Naive thymus-derived CD4-positive, alpha-beta T cell (primary cell): Measurements from ENCODE around the gene IFI27L2. TPM values are rescaled to one million over a fixed set of nuclear protein-coding genes. Genes with fewer than 3 reads are reported as not detected.

Experiments used
- ATAC-seq: fragments of 150-1000 bp; cut with Tn5 transposase; 2 replicates; pipeline ENCODE4 v1.10.0; 2021; ENCODE audit warnings: mild to moderate bottlenecking, moderate library complexity
- CTCF ChIA-PET: fragments of 350-600 bp; sonication (Branson Sonifier 250); formaldehyde crosslinking; loops from one replicate; lab custom pipeline; 2021; ENCODE audit warnings: antibody characterized with exemption; lab: Charles Lee
- POLR2A ChIA-PET: fragments of 350-600 bp; sonication (Branson Sonifier 250); formaldehyde crosslinking; loops from one replicate; lab custom pipeline; 2021; ENCODE audit warnings: antibody characterized with exemption, inconsistent platforms; lab: Charles Lee
- DNase-seq, 9 donors: peaks; one replicate each; pipeline versions ENCODE4 v3.0.0 to v3.0.0-alpha.2; 2020 to 2022; ENCODE audit warnings: mixed read lengths in 1 of 9
- H3K27ac ChIP-seq: one replicate; pipeline ENCODE4 v1.7.0; 2013; ENCODE audit warnings: mild to moderate bottlenecking, low read depth, low read length, moderate library complexity
- H3K27me3 ChIP-seq, 2 donors: one replicate each; pipeline ENCODE4 v1.7.0; 2013; ENCODE audit warnings: low read length in 2 of 2, mild to moderate bottlenecking in 2 of 2, moderate library complexity in 2 of 2; ENCODE audit not compliant: control insufficient read depth in 2 of 2, insufficient read depth in 2 of 2
- H3K36me3 ChIP-seq, 3 experiments: 1 replicate in 2 of 3; 2 replicates in 1 of 3; pipeline ENCODE4 v1.7.0; 2013; ENCODE audit warnings: low read length in 3 of 3, mild to moderate bottlenecking in 3 of 3, moderate library complexity in 1 of 3; ENCODE audit not compliant: insufficient read depth in 3 of 3, control insufficient read depth in 2 of 3
- H3K4me1 ChIP-seq, 2 donors: one replicate each; pipeline ENCODE4 v1.7.0; 2013; ENCODE audit warnings: low read length in 2 of 2, mild to moderate bottlenecking in 2 of 2, moderate library complexity in 1 of 2; ENCODE audit not compliant: control insufficient read depth in 2 of 2, insufficient read depth in 2 of 2
- H3K4me3 ChIP-seq: 2 replicates; pipeline ENCODE4 v1.7.0; 2013; ENCODE audit warnings: mild to moderate bottlenecking, low read length
- H3K9me3 ChIP-seq, 3 experiments: 1 replicate in 2 of 3; 2 replicates in 1 of 3; pipeline ENCODE4 v1.7.0; 2013; ENCODE audit warnings: low read length in 3 of 3; ENCODE audit not compliant: control insufficient read depth in 2 of 3
- H3K27ac Mint-ChIP-seq, 9 donors: one replicate each; pipeline ENCODE4 v1.8.0; 2020 to 2022; ENCODE audit warnings: mixed read lengths in 9 of 9, mild to moderate bottlenecking in 8 of 9, moderate library complexity in 5 of 9, inconsistent platforms in 2 of 9
- H3K27me3 Mint-ChIP-seq, 5 donors: one replicate each; pipeline ENCODE4 v1.8.0; 2021 to 2022; ENCODE audit warnings: mixed read lengths in 5 of 5, mild to moderate bottlenecking in 1 of 5
- H3K36me3 Mint-ChIP-seq, 5 donors: one replicate each; pipeline ENCODE4 v1.8.0; 2020 to 2022; ENCODE audit warnings: mixed read lengths in 5 of 5, mild to moderate bottlenecking in 3 of 5, inconsistent platforms in 1 of 5
- H3K4me1 Mint-ChIP-seq, 7 donors: one replicate each; pipeline ENCODE4 v1.8.0; 2020 to 2022; ENCODE audit warnings: mixed read lengths in 7 of 7, mild to moderate bottlenecking in 3 of 7, inconsistent platforms in 1 of 7
- H3K4me3 Mint-ChIP-seq, 10 donors: one replicate each; pipeline ENCODE4 v1.8.0; 2020 to 2022; ENCODE audit warnings: mild to moderate bottlenecking in 10 of 10, mixed read lengths in 10 of 10, moderate library complexity in 6 of 10, inconsistent platforms in 2 of 10
- H3K9me3 Mint-ChIP-seq, 11 donors: one replicate each; pipeline ENCODE4 v1.8.0; 2020 to 2022; ENCODE audit warnings: mixed read lengths in 11 of 11, mild to moderate bottlenecking in 4 of 11, inconsistent platforms in 1 of 11, moderate library complexity in 1 of 11
- intact Hi-C, 2 donors: fragments of 100-400 bp; cut with micrococcal nuclease; formaldehyde crosslinking; loops; one replicate each; pipeline ENCODE4 v1.15.1; 2023
- polyA plus RNA-seq, 2 donors: library from polyadenylated mRNA; unstranded; fragments of 300-500 nt; fragmentation: Illumina TruSeq; gene quantifications; one replicate each; pipeline ENCODE4 v1.2.3, GENCODE V29; 2021
- total RNA-seq, 6 experiments: library from RNA in 5 of 6; stranded (reverse) in 5 of 6; gene quantifications; 1 replicate in 5 of 6; 2 replicates in 1 of 6; pipeline ENCODE4 v1.2.3 and lab custom pipeline; 2021 to 2026

The IFI27L2 gene
- total RNA-seq: 10 to 100 TPM; 17.2 to 65.8 (median 26.5) TPM
- 10 to 100 TPM; 34.0 to 47.6 TPM for polyA plus RNA-seq
- total RNA-seq (lab: John Stamatoyannopoulos, UW): 4.2 reads per million, percentile 21 among the genes with 10 or more reads in this experiment

GRCh38 chr14:94129111-94129757 lies at the start of gene IFI27L2:
Gene IFI27L2 (minus strand): TSS chr14:94129604. CDS start chr14:94129564, 40 bp downstream.
- ATAC-seq: peak; percentile 95
- intact Hi-C loops: loop anchor here (1.0 to 5.0 kb wide), 2 partner anchors 48 to 1017 kb away; partner anchors contain the start of genes DDX24 (in 2 of the 2) and IFI27L1 (in 2 of the 2)

GRCh38 chr14:94177806-94178205 lies 48.4 kb upstream of the IFI27L2 start:
- Mint-ChIP-seq H3K27ac (peak overlapping the region in 3 of 9 donors; percentile 22 to 50 (median 44)), H3K36me3 (no peaks in the 10 kb centered on the region), H3K27me3 (peaks cover 0 to 43% (median 5%) of the 10 kb centered on the region in 5 donors), H3K9me3 (no peaks in the 10 kb centered on the region), H3K4me3 (no peak overlapping the region), H3K4me1 (peaks cover 24 to 39% (median 31%) of the 10 kb centered on the region in 7 donors)
- no peak overlapping the region for H3K27ac ChIP-seq
- no peak overlapping the region for H3K4me3 ChIP-seq
- H3K9me3 ChIP-seq: no peaks in the 10 kb centered on the region
- H3K4me1 ChIP-seq: peaks cover 0 to 16% of the 10 kb centered on the region in 2 donors
- intact Hi-C loops: loop anchor here in 1 of 2 donors (5.0 kb wide), 1 partner anchor 221 kb away; no protein-coding TSS in a partner anchor
- POLR2A ChIA-PET: no interaction called here
- H3K36me3 ChIP-seq: no peaks in the 10 kb centered on the region
- DNase-seq: no peak
- no peaks in the 10 kb centered on the region for H3K27me3 ChIP-seq
- CTCF ChIA-PET: interaction anchor here (0.9 to 7.4 kb wide), 3 partner anchors 41 to 143 kb away, joined by 3 to 74 read pairs (median 4); no protein-coding TSS in a partner anchor
- no peak for ATAC-seq

More at GRCh38 chr14:94129111-94129757, at the start of gene IFI27L2:
- H3K27me3 ChIP-seq: no peaks in the 10 kb centered on the region
- Mint-ChIP-seq H3K27ac (peak within 1 kb of the TSS; percentile 41 to 92 (median 72)), H3K27me3 (peaks cover 0 to 22% (median 0%) of the 10 kb centered on the region in 5 donors), H3K4me1 (peaks cover 16 to 24% (median 18%) of the 10 kb centered on the region in 7 donors), H3K9me3 (no peaks in the 10 kb centered on the region), H3K36me3 (no peaks in the 10 kb centered on the region), H3K4me3 (peak within 1 kb of the TSS; percentile 71 to 97 (median 87))
- H3K9me3 ChIP-seq: no peaks in the 10 kb centered on the region
- H3K27ac ChIP-seq: peak within 1 kb of the TSS; percentile 65
- DNase-seq: peak in 8 of 9 donors; percentile 26 to 69 (median 40)
- ChIA-PET CTCF (interaction anchor here (0.6 to 2.6 kb wide), 6 partner anchors 7 to 261 kb away, joined by 3 to 9 read pairs (median 3); no protein-coding TSS in a partner anchor), POLR2A (interaction anchor here (0.5 to 6.0 kb wide), 5 partner anchors 49 to 1017 kb away, joined by 3 to 29 read pairs (median 3); partner anchors contain the start of genes DDX24 and IFI27L1)
- no peaks in the 10 kb centered on the region for H3K36me3 ChIP-seq
- H3K4me3 ChIP-seq: peak within 1 kb of the TSS; percentile 84
- H3K4me1 ChIP-seq: peaks cover 12 to 21% of the 10 kb centered on the region in 2 donors

GRCh38 chr14:94176808-94177207 lies 47.4 kb upstream of the IFI27L2 start:
- Mint-ChIP-seq H3K27me3 (peaks cover 0 to 51% (median 5%) of the 10 kb centered on the region in 5 donors), H3K36me3 (no peaks in the 10 kb centered on the region), H3K27ac (no peak overlapping the region), H3K4me1 (peaks cover 24 to 41% (median 32%) of the 10 kb centered on the region in 7 donors), H3K4me3 (peak overlapping the region in 1 of 10 donors; percentile 21), H3K9me3 (no peaks in the 10 kb centered on the region)
- Histone ChIP-seq H3K27ac (no peak overlapping the region), H3K27me3 (no peaks in the 10 kb centered on the region), H3K9me3 (no peaks in the 10 kb centered on the region), H3K36me3 (no peaks in the 10 kb centered on the region), H3K4me3 (no peak overlapping the region), H3K4me1 (peaks cover 0 to 16% of the 10 kb centered on the region in 2 donors)
- ATAC-seq (no peak), DNase-seq (no peak)
- POLR2A ChIA-PET: interaction anchor here (2.2 to 2.9 kb wide), 2 partner anchors 17 to 40 kb away, joined by 7 to 13 read pairs; no protein-coding TSS in a partner anchor
- CTCF ChIA-PET: interaction anchor here (1.5 kb wide), 1 partner anchor 45 kb away, joined by 4 read pairs; no protein-coding TSS in a partner anchor
- intact Hi-C loops: loop anchor here in 1 of 2 donors (5.0 kb wide), 1 partner anchor 220 kb away; no protein-coding TSS in a partner anchor

GRCh38 chr14:94175747-94176146 lies 46.3 kb upstream of the IFI27L2 start:
- DNase-seq (no peak), ATAC-seq (no peak)
- no peak overlapping the region for H3K4me3 ChIP-seq

GRCh38 chr14:94175011-94175745 lies 45.8 kb upstream of the IFI27L2 start:
- ATAC-seq: no peak
- ChIA-PET CTCF (interaction anchor here (0.9 to 1.6 kb wide), 4 partner anchors 38 to 141 kb away, joined by 3 to 6 read pairs (median 4); no protein-coding TSS in a partner anchor), POLR2A (interaction anchor here (0.8 to 3.1 kb wide), 9 partner anchors 12 to 990 kb away, joined by 3 to 16 read pairs (median 5); partner anchors contain the start of genes DDX24, IFI27L1, LYSET and MOAP1)
- Histone ChIP-seq H3K4me3 (peak overlapping the region; percentile 23), H3K27me3 (no peaks in the 10 kb centered on the region), H3K27ac (peak overlapping the region; percentile 42), H3K9me3 (no peaks in the 10 kb centered on the region), H3K4me1 (peaks cover 0 to 16% of the 10 kb centered on the region in 2 donors), H3K36me3 (no peaks in the 10 kb centered on the region)
- peaks cover 17 to 30% (median 22%) of the 10 kb centered on the region in 7 donors for H3K4me1 Mint-ChIP-seq
- H3K36me3 Mint-ChIP-seq: no peaks in the 10 kb centered on the region
- no peaks in the 10 kb centered on the region for H3K9me3 Mint-ChIP-seq
- peak overlapping the region in 8 of 9 donors; percentile 44 to 86 (median 76) for H3K27ac Mint-ChIP-seq
- H3K27me3 Mint-ChIP-seq: peaks cover 0 to 61% (median 5%) of the 10 kb centered on the region in 5 donors
- peak overlapping the region; percentile 70 to 94 (median 84) for H3K4me3 Mint-ChIP-seq
- intact Hi-C loops: loop anchor here (1.0 to 5.0 kb wide), 4 partner anchors 17 to 842 kb away; partner anchors contain the start of genes BTBD7 (in 1 of the 2), DDX24 (in 1 of the 2) and IFI27L1 (in 1 of the 2)
- peak in 2 of 9 donors; percentile 15 to 31 for DNase-seq

More at GRCh38 chr14:94175747-94176146, 46.3 kb upstream of the IFI27L2 start:
- no peaks in the 10 kb centered on the region for H3K36me3 Mint-ChIP-seq
- no peaks in the 10 kb centered on the region for H3K9me3 ChIP-seq
- no peaks in the 10 kb centered on the region for H3K27me3 ChIP-seq
- intact Hi-C loops: loop anchor here (1.0 to 5.0 kb wide), 4 partner anchors 17 to 843 kb away; partner anchors contain the start of genes BTBD7 (in 1 of the 2), DDX24 (in 1 of the 2) and IFI27L1 (in 1 of the 2)
- H3K4me1 Mint-ChIP-seq: peaks cover 21 to 36% (median 28%) of the 10 kb centered on the region in 7 donors
- peaks cover 0 to 57% (median 5%) of the 10 kb centered on the region in 5 donors for H3K27me3 Mint-ChIP-seq
- H3K4me1 ChIP-seq: peaks cover 0 to 16% of the 10 kb centered on the region in 2 donors
- H3K27ac ChIP-seq: no peak overlapping the region
- H3K9me3 Mint-ChIP-seq: no peaks in the 10 kb centered on the region
- no peaks in the 10 kb centered on the region for H3K36me3 ChIP-seq
- ChIA-PET CTCF (interaction anchor here (0.6 to 1.6 kb wide), 5 partner anchors 15 to 142 kb away, joined by 3 to 6 read pairs (median 4); no protein-coding TSS in a partner anchor), POLR2A (interaction anchor here (1.1 to 3.1 kb wide), 7 partner anchors 13 to 96 kb away, joined by 3 to 16 read pairs (median 5); partner anchors contain the start of genes DDX24 and IFI27L1)
- H3K27ac Mint-ChIP-seq: peak overlapping the region in 8 of 9 donors; percentile 44 to 83 (median 70)
- H3K4me3 Mint-ChIP-seq: peak overlapping the region; percentile 70 to 94 (median 84)
